Mesodermal cell (in vitro differentiated cells): ENCODE results near the gene TCAIM.
"Not testable (repeated sequence)": the region's sequence is repeated elsewhere in the genome, so short reads cannot be mapped to it uniquely, and the experiment has no call there.

ENCODE experiments used
- H3K27ac ChIP-seq: 2 replicates; pipeline ENCODE4 v1.7.0; 2013; ENCODE audit warnings: mild to moderate bottlenecking, low read depth, low read length, moderate library complexity; ENCODE audit not compliant: severe bottlenecking
- H3K36me3 ChIP-seq: 2 replicates; pipeline ENCODE4 v1.7.1; 2013; ENCODE audit warnings: mild to moderate bottlenecking, low read length, moderate library complexity; ENCODE audit not compliant: control insufficient read depth, insufficient read depth
- H3K4me1 ChIP-seq: one replicate; pipeline ENCODE4 v1.7.1; 2013; ENCODE audit warnings: mild to moderate bottlenecking, low read length; ENCODE audit not compliant: insufficient read depth, control insufficient read depth, poor library complexity, severe bottlenecking
- H3K4me3 ChIP-seq: 2 replicates; pipeline ENCODE4 v1.7.0; 2013; ENCODE audit warnings: low read length, control low read depth, mild to moderate bottlenecking; ENCODE audit not compliant: insufficient read depth, poor library complexity, severe bottlenecking; ENCODE audit errors: extremely low read depth
- H3K9me3 ChIP-seq: 2 replicates; pipeline ENCODE4 v1.7.1; 2013; ENCODE audit warnings: mild to moderate bottlenecking, low read length, moderate library complexity; ENCODE audit not compliant: control insufficient read depth
- WGBS, 2 experiments: methylation state at CpG; one replicate each; pipeline ENCODE4 v1.1.5; 2013; ENCODE audit warnings: missing lambda C conversion rate in 2 of 2; ENCODE audit not compliant: insufficient coverage in 2 of 2; 5-methylcytosine and 5-hydroxymethylcytosine counted together

TCAIM gene

GRCh38 chr3:44416031-44417030 is 77.8 kb downstream of the TCAIM start:
- H3K4me3 ChIP-seq = no peak overlapping the region
- H3K36me3 ChIP-seq = no peaks in the 10 kb centered on the region
- no peaks in the 10 kb centered on the region for H3K9me3 ChIP-seq
- no peak overlapping the region for H3K27ac ChIP-seq
- no peaks in the 10 kb centered on the region for H3K4me1 ChIP-seq
- 83 to 89% methylated on average over 4 to 7 of the region's 11 CpGs for WGBS, 2 experiments

DNA sequence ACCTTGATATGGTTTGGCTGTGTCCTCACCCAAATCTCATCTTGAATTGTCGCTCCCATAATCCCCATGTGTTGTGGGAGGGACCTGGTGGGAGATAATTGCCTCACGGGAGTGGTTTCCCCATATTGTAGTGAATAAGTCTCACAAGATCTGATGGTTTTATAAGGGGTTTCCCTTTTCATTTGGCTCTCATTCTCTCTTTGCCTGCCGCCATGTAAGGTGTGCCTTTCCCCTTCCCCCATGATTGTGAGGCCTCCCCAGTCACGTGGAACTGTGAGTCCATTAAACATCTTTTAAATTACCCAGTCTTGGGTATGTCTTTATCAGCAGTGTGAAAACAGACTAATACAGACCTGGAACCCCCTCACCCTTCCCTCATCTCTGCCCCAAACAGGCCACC is 79.6 kb downstream of the TCAIM start:
- not testable (repeated sequence) for H3K4me3 ChIP-seq, H3K36me3 ChIP-seq, H3K9me3 ChIP-seq, H3K27ac ChIP-seq, H3K4me1 ChIP-seq
- WGBS, 2 experiments = 100% methylated on average over 1 to 2 of the region's 4 CpGs

- Histone ChIP-seq H3K9me3 (no peaks in the 10 kb centered on the region), H3K27ac (no peak overlapping the region), H3K4me3 (no peak overlapping the region), H3K36me3 (no peaks in the 10 kb centered on the region), H3K4me1 (no peaks in the 10 kb centered on the region)
- 73 to 85% methylated on average over 2 of the region's 2 CpGs for WGBS, 2 experiments
These were observed 80.0 kb downstream of the TCAIM start for GRCh38 chr3:44418549-44418948.

DNA sequence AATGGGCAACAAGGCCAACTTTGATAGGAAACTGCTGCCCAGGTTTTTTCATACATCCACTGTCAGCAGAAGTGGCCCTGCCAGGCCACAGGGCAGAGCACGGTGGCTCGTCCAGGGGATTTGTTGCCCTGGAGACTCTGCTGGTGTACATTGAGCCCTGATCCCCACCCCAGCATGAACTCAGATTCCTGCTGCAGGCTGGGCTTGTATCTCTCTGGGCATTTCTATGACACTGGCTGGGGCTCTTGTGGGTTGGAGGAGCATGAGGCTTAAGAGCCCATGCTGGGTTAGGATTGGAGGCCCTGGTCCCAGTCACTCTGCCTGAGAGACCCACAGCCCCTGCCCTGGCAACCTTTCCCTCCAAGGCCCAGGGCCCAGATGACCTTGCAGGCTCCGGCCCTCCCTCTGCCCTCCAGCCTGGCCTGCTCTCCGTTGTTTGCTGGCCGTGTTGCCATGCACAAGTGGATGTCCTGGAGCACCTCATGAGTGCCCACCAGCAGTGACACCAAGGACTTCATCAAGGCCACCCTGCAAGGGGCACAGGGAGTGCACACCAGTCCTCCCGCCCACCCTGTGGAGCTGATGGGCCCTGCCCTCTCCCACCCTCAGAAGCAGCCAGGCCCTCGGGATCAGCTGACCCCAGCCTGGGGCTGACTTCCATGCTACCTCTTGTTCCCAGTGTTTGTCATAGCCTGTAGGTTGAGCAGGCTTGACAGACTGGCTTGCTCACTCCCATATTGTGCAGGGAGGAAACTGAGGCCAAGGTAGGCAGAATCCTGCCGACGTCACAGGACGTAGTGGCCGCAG is 80.8 kb downstream of the TCAIM start:
- Histone ChIP-seq H3K4me3 (no peak overlapping the region), H3K27ac (no peak overlapping the region), H3K4me1 (no peaks in the 10 kb centered on the region), H3K36me3 (no peaks in the 10 kb centered on the region), H3K9me3 (no peaks in the 10 kb centered on the region)
- 74 to 76% methylated on average over 11 of the region's 11 CpGs for WGBS, 2 experiments

- Histone ChIP-seq H3K4me1 (no peaks in the 10 kb centered on the region), H3K9me3 (no peaks in the 10 kb centered on the region), H3K36me3 (no peaks in the 10 kb centered on the region), H3K4me3 (no peak overlapping the region), H3K27ac (no peak overlapping the region)
- WGBS, 2 experiments = 88 to 89% methylated on average over 10 to 12 of the region's 14 CpGs
These were observed 81.5 kb downstream of the TCAIM start for GRCh38 chr3:44419923-44420650.

DNA sequence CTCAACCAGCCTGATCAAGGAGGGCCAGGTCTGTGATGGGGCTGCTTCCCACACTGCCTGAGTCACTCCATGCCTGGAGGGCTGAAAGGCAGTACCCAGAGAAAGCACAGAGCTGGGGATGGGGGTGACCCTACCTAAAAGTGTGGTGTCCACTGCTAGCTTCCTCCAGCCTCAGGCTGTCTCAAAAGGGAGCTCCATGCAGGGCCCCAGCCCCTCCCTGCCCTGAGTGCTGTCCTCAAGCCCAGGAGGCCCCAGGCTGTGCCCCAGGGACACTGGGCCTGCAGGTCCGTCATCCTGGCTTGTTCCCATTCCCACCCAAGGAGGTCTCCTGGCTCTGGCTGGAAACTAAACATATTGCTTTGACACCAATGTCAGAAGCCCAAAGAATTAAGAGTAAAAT is 82.1 kb downstream of the TCAIM start:
- no peak overlapping the region for H3K4me3 ChIP-seq
- no peaks in the 10 kb centered on the region for H3K9me3 ChIP-seq
- H3K36me3 ChIP-seq = no peaks in the 10 kb centered on the region
- 83% methylated on average over 1 of the region's 1 CpG; no CpG with 5 or more reads in 1 of the 2 experiments for WGBS, 2 experiments
- no peak overlapping the region for H3K27ac ChIP-seq
- H3K4me1 ChIP-seq = no peaks in the 10 kb centered on the region

DNA sequence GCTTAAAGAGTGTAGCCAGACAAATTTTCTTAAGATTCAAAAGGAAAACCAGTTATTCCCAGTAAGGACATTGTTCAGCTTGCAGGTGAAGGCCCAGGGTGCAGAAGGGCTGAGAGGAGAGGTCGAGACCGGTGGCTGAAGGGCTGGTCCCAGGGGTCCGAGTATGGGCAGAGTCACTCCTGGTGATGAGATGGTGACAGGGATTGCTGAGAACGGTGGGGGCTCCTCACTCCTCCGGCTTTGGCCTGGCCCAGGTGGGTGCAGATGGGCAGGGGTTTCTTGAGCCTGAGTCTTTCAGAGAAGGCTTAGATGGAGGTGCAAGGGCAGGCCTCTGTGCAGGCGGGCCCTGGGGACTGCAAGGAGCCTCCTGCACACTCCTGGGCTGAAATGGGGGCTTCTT is 82.7 kb downstream of the TCAIM start:
- no peak overlapping the region for H3K4me3 ChIP-seq

GRCh38 chr3:44424758-44425157 is 86.2 kb downstream of the TCAIM start:
- Histone ChIP-seq H3K4me3 (no peak overlapping the region), H3K36me3 (no peaks in the 10 kb centered on the region)
- WGBS, 2 experiments = 76 to 93% methylated on average over 2 to 3 of the region's 3 CpGs

More for the DNA sequence above, 82.7 kb downstream of the TCAIM start:
- WGBS, 2 experiments = 76 to 83% methylated on average over 4 to 6 of the region's 6 CpGs
- Histone ChIP-seq H3K36me3 (no peaks in the 10 kb centered on the region), H3K27ac (no peak overlapping the region), H3K4me1 (no peaks in the 10 kb centered on the region), H3K9me3 (no peaks in the 10 kb centered on the region)

DNA sequence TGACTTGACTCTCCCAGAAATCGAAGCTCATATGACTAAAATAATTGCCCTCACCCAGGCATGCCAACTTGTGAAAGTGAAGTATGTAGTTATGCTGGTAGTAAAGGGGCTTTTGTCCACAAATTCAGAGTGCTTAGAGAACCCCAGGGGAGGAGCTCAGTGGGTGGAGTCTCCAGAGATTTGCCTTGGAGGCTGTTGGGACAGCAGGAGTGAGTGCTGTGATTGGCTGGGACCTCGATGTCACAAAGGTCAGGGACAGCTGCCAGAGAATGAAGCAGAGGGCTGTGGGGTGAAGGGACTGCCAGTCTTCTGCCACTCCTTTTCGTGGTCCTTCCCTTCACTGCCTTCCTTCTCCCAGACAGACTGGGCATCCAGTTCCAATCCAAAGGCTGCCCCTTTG is 89.1 kb downstream of the TCAIM start:
- Histone ChIP-seq H3K4me3 (no peak overlapping the region), H3K9me3 (no peaks in the 10 kb centered on the region), H3K36me3 (no peaks in the 10 kb centered on the region), H3K4me1 (no peaks in the 10 kb centered on the region), H3K27ac (no peak overlapping the region)
- WGBS, 2 experiments = 88 to 100% methylated on average over 1 of the region's 3 CpGs

More at GRCh38 chr3:44424758-44425157, 86.2 kb downstream of the TCAIM start:
- no peaks in the 10 kb centered on the region for H3K9me3 ChIP-seq
- H3K4me1 ChIP-seq = no peaks in the 10 kb centered on the region
- H3K27ac ChIP-seq = no peak overlapping the region

- Histone ChIP-seq H3K4me3 (no peak overlapping the region), H3K27ac (no peak overlapping the region), H3K9me3 (no peaks in the 10 kb centered on the region), H3K36me3 (no peaks in the 10 kb centered on the region), H3K4me1 (no peaks in the 10 kb centered on the region)
- WGBS, 2 experiments = 79 to 87% methylated on average over 6 to 7 of the region's 7 CpGs
These were observed 90.3 kb downstream of the TCAIM start for GRCh38 chr3:44428910-44429309.
